DMS53 treated with DMSO at 0.1 percent for 48 hours (cell line): Measurements from ENCODE around the gene PUM1.
"Not testable (repeated sequence)": the region's sequence is repeated elsewhere in the genome, so short reads cannot be mapped to it uniquely, and the experiment has no call there.

ENCODE experiments used
- DNase-seq: peaks from one replicate; lab custom pipeline; 2025; ENCODE audit not compliant: unreplicated experiment; lab: John Stamatoyannopoulos, UW

PUM1 gene

GRCh38 chr1:31000301-31000700 lies 65.2 kb downstream of the PUM1 start:
- no peak for DNase-seq

DNA sequence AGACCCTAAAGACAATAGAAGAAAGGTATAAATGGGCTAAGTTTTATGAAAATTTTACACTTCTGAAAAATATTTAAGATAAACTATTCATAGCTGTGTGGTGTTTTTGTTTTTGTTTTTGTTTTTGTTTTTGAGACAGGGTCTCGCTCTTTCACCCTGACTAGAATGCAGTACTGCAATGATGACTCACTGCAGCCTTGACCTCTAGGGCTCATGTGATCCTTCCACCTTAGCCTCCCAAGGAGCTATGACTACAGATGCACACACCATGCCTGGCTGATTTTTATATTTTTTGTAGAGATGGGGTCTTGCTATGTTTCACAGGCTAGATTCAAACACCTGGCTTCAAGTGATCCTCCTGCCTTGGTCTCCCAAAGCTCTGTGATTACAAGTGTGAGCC lies 66.6 kb downstream of the PUM1 start:
- no peak for DNase-seq

GRCh38 chr1:30998171-30998570 lies 67.3 kb downstream of the PUM1 start:
- DNase-seq, result no peak

DNA sequence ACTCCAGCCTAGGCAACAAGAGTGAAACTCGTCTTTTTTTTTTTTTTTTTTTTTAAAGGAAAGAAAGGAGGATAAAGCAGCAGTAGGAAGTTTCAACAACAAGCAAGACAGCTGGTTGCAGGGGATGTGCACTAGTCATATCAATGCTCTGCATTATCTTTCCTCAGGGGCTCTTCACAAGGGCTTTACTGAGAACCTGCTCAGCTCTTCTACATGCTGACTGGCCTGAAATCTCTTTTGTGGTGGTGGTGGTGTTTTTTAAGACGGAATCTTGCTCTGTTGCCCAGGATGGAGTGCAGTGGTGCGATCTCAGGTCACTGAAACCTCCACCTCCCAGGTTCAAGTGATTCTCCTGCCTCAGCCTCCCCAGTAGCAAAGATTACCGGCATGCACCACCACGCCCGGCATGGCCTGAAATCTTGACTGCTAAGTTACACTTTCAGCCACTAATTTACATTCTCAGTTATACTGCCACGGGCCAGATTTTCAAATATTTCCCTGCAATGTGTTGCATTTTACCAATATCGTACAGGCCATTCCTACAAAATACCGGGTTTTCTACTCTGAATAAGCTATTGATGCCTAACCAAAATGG lies 68.0 kb downstream of the PUM1 start:
- DNase-seq, result no peak

DNA sequence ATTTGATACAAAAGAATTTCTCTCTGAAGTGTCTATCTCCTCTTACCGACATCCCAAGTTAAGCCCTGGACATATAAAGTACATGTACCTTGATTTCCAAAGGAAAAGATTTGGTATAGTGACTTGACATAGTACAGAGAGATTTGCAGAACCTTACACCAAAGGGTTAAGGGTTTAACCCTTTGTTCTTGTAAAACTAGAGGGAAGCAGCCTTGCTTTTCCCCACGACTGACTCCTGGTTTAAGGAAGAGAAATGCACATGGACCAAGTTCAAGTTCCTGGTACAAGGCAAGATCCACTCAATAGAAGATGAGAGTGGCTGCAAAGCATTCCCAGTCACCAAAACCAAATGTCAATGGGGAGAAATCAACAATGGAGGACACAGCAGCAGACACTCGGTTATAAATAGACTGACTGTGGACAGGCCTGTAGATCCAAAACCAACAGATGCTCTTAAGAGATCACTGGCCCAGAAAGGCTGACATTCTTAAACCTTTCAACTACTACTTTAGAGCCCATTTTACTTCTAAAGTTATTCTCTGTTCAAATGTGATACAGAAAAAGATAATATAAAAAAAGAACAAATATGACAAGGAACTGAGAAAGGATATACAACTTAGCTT lies 69.4 kb downstream of the PUM1 start:
- DNase-seq, result no peak

- DNase-seq, result no peak
These were observed 73.5 kb downstream of the PUM1 start for GRCh38 chr1:30991862-30992606.

- DNase-seq, result no peak
These were observed 74.9 kb downstream of the PUM1 start for GRCh38 chr1:30990591-30990990.

- no peak for DNase-seq
These were observed 77.5 kb downstream of the PUM1 start for GRCh38 chr1:30988045-30988444.

GRCh38 chr1:30986755-30987154 lies 78.8 kb downstream of the PUM1 start:
- DNase-seq, result no peak

- no peak for DNase-seq
These were observed 80.5 kb downstream of the PUM1 start for GRCh38 chr1:30984991-30985503.

- no peak for DNase-seq
These were observed 81.2 kb downstream of the PUM1 start for GRCh38 chr1:30984165-30984889.

- no peak for DNase-seq
These were observed 82.6 kb downstream of the PUM1 start for GRCh38 chr1:30982937-30983336.

GRCh38 chr1:30982431-30982830 lies 83.1 kb downstream of the PUM1 start:
- DNase-seq, result no peak

DNA sequence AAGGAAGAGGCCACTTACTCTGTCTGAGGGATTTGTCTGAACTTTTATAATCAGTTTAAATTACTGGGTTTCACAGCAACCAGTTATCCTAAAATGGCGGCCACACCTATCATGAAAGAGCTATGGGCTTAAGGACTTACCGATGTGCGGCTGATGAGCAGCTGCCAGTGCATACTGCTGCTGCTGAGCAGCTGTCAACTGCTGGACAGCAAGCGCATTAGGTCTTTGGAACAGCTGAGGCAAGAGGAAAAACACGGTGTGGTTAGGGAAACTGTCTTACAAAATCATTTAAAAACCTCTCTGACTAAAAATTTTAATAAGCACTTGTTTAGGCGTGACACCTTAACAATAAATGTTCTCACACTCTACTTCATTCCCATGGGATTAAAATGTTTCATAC lies 84.3 kb downstream of the PUM1 start:
- DNase-seq, result no peak

GRCh38 chr1:30977511-30977910 lies 88.0 kb downstream of the PUM1 start:
- DNase-seq, result no peak

GRCh38 chr1:30977105-30977504 lies 88.4 kb downstream of the PUM1 start:
- DNase-seq, result no peak

- no peak for DNase-seq
These were observed 89.4 kb downstream of the PUM1 start for GRCh38 chr1:30976143-30976542.

DNA sequence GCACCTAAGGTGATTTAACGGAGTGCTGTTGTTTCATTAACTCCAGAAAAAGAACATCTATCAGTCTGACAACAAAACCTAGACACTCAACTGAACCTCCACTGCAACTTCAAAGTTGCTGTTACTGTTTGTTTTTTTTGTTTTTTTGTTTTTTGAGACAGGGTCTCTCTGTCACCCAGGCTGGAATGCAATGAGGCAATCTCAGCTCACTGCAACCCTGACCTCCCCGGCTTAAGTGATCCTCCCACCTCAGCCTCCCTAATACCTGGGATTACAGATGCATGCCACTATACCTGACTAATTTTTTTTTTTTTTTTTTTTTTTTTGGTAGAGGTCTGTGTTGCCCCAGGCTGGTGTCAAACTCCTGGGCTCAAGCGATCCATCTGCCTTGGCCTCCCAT lies 90.3 kb downstream of the PUM1 start:
- DNase-seq, result no peak

GRCh38 chr1:30974536-30974935 lies 91.0 kb downstream of the PUM1 start:
- no peak for DNase-seq

DNA sequence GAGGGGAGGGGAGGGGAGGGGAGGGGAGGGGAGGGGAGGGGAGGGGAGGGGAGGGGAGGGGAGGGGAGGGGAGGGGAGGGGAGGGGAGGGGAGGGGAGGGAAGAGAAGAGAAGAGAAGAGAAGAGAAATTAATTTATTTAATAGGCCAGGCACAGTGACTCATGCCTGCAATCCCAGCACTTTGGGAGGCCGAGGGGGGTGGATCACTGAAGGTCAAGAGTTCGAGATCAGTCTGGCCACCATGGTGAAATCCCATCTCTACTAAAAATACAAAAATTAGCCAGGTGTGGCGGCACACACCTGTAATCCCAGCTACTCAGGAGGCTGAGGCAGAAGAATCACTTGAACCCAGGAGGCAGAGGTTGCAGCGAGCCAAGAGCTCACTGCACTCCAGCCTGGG lies 93.2 kb downstream of the PUM1 start:
- DNase-seq, result not testable (repeated sequence)

DNA sequence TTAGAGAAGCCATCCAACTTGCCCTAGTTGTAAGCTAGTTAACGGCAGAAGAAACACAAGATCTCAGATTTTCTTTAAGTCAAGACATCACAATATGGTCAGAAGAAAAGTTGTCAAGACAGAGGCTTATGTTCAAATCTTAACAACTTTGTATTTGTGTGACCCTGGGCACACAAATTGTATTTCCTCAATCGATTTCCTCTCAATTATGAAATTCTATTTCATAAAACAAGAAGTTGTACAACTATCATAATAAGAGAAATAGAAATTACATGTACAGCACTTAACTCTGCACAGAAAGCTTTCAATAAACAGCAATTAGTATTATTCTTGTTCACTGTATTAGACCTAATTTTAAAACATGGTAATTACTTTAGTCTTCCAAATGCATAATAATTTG lies 94.0 kb downstream of the PUM1 start:
- no peak for DNase-seq

GRCh38 chr1:30969903-30970302 lies 95.6 kb downstream of the PUM1 start:
- no peak for DNase-seq
